Measurements from ENCODE around the gene TMEM178B.

- TF ChIP-seq ZNF274 (IDR thresholded peaks at IDR 0.05; ENCODE audit: low read depth, low read length), result no peak
- no peak for TF ChIP-seq YY1 (IDR thresholded peaks at IDR 0.05; ENCODE audit: insufficient read depth, insufficient read length)
- TF ChIP-seq SUZ12 (IDR thresholded peaks at IDR 0.05; ENCODE audit: extremely low read depth, insufficient read depth, insufficient read length), result no peak
Measured at GRCh38 chr7:141145630-141145982, 71.7 kb downstream of the TMEM178B start.

Data from NT2/D1 (cell line).